Cardiac fibroblast (primary cell): ENCODE data around the gene CORO2B.

Experiments used
- DNase-seq, 2 donors: peaks; one replicate each; pipeline versions ENCODE4 v3.0.0 to v3.0.0-alpha.2; 2010; ENCODE audit warnings: low read depth in 2 of 2
- H3K4me3 ChIP-seq, 2 donors: replicated peaks in 1 of 2; 1 replicate in 1 of 2; 2 replicates in 1 of 2; pipeline ENCODE4 v1.5.1; 2011; ENCODE audit warnings: low read depth in 2 of 2, low read length in 2 of 2, mild to moderate bottlenecking in 2 of 2, moderate library complexity in 1 of 2
- CTCF ChIP-seq: IDR thresholded peaks from one replicate; pipeline ENCODE4 v1.5.1; 2011; ENCODE audit warnings: low read depth, mild to moderate bottlenecking, low read length, inconsistent platforms

The CORO2B gene

GRCh38 chr15:68626739-68627138 lies 47.9 kb downstream of the CORO2B start:
- DNase-seq = peak in 1 of 2 donors; percentile 50
- no peak for TF ChIP-seq CTCF
- H3K4me3 ChIP-seq = no peak overlapping the region

DNA sequence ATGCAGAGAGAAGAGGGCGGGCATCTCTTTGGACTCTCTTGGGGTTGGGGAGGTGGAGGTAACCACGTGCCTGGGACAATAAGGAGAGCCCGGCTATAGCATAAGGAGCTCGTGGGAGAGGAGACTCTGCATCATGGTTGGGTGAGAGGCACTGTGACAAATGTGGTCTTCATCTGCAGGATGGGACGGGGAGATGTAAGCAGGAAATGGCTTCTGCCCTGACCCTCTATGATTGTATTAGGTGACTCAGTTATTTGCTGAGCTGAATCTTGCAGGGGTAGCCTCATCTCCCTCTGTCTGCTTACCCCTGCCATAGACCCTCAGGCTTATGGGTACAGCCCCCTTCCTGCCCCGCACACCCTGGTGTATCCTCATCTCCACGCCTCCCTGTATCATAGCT lies 48.7 kb downstream of the CORO2B start:
- H3K4me3 ChIP-seq = no peak overlapping the region
- no peak for DNase-seq
- no peak for TF ChIP-seq CTCF

DNA sequence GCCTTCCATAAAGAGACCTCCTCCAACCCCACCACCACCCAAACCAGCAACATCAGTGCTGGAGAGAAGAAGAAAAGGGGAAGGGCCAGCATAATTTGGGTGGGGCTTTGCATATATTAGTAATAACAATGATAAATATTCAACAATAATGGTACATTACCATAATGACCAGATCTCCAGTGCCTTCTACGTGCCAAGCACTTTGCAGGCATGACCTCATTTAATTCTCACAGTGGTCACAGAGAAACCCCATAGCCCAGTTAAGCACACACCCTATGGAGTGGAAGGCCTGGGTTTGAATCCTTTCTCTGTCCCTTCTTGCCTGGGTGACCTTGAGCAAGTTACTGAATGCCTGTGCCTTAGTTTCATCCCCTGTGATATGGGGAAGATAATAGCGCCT lies 49.2 kb downstream of the CORO2B start:
- no peak for DNase-seq
- no peak overlapping the region for H3K4me3 ChIP-seq
- no peak for TF ChIP-seq CTCF

GRCh38 chr15:68629519-68630210 lies 50.9 kb downstream of the CORO2B start:
- no peak for TF ChIP-seq CTCF
- no peak for DNase-seq

GRCh38 chr15:68630211-68630555 lies 51.4 kb downstream of the CORO2B start:
- no peak for TF ChIP-seq CTCF
- H3K4me3 ChIP-seq = no peak overlapping the region

More at GRCh38 chr15:68629519-68630210, 50.9 kb downstream of the CORO2B start:
- H3K4me3 ChIP-seq = no peak overlapping the region

GRCh38 chr15:68630836-68631235 lies 52.0 kb downstream of the CORO2B start:
- DNase-seq = no peak
- no peak overlapping the region for H3K4me3 ChIP-seq
- TF ChIP-seq CTCF = peak; percentile 3

More at GRCh38 chr15:68630211-68630555, 51.4 kb downstream of the CORO2B start:
- DNase-seq = no peak

- no peak for TF ChIP-seq CTCF
- DNase-seq = no peak
These were observed 52.8 kb downstream of the CORO2B start for GRCh38 chr15:68631601-68632051.

More at GRCh38 chr15:68631601-68632051, 52.8 kb downstream of the CORO2B start:
- H3K4me3 ChIP-seq = no peak overlapping the region
